Retinal pigment epithelial cell (primary cell): ENCODE measurements around the gene NDUFB1.

Experiments used
- DNase-seq: peaks from one replicate; pipeline ENCODE4 v3.0.0-alpha.2; 2010; ENCODE audit warnings: low read depth
- H3K4me3 ChIP-seq: 2 replicates; pipeline ENCODE4 v1.5.1; 2011; ENCODE audit warnings: mild to moderate bottlenecking, low read length, control low read depth, moderate library complexity
- TF ChIP-seq, protein P1 (sequence below): conservative IDR thresholded peaks from 2 replicates; pipeline ENCODE4 v1.5.1; 2011; ENCODE audit warnings: low read depth, low read length, control low read depth, inconsistent platforms

The NDUFB1 gene

DNA sequence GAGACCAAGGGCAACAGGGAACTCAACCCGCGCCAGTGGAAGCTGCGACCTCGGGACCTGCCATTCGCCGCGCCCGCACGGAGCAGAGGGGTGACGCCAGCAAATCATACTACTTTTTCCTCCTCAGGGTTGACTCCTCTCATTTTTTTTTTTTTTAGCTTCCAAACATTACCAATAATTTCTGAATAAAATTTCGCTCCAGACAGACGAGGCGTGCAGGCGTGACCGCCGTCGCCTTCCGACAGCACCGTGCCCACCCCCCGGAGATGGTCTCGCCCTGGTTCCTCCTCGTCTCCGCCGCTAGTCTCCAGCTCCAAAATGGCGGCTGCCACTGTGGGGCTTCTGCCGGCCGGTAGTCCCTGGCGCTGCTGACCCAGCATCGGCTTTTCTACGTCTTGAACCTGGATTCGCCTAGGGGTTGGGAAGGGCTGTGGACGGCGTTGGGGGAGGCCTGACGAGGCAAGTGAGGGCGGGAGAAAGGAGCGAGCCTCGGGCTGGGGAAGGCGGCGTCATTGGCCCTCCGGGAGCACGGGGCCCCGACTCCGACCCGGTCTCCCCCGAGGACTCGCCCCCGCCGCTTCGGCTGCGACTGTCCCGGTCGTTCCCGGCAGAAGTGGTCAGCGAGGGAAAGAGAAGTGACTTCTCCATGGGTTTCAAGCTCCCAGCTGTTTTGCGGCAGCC is at the start of gene NDUFB1, which contains the start of gene CPSF2:
NDUFB1 (minus strand) TSS at position 37 of the 681 bp plus-strand sequence. CDS start 4,069 bp downstream, outside the sequence.
CPSF2 (plus strand) TSS at position 300 of the 681 bp plus-strand sequence. CDS start 9,016 bp downstream, outside the sequence.
- TF ChIP-seq, protein P1, sequence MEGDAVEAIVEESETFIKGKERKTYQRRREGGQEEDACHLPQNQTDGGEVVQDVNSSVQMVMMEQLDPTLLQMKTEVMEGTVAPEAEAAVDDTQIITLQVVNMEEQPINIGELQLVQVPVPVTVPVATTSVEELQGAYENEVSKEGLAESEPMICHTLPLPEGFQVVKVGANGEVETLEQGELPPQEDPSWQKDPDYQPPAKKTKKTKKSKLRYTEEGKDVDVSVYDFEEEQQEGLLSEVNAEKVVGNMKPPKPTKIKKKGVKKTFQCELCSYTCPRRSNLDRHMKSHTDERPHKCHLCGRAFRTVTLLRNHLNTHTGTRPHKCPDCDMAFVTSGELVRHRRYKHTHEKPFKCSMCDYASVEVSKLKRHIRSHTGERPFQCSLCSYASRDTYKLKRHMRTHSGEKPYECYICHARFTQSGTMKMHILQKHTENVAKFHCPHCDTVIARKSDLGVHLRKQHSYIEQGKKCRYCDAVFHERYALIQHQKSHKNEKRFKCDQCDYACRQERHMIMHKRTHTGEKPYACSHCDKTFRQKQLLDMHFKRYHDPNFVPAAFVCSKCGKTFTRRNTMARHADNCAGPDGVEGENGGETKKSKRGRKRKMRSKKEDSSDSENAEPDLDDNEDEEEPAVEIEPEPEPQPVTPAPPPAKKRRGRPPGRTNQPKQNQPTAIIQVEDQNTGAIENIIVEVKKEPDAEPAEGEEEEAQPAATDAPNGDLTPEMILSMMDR, result no peak
- peak within 1 kb of the TSS; percentile 95 for H3K4me3 ChIP-seq
- no peak for DNase-seq

- DNase-seq, result no peak
- TF ChIP-seq, protein P1, result no peak
Observed at GRCh38 chr14:92164958-92165357, 43.5 kb upstream of the NDUFB1 start.

DNA sequence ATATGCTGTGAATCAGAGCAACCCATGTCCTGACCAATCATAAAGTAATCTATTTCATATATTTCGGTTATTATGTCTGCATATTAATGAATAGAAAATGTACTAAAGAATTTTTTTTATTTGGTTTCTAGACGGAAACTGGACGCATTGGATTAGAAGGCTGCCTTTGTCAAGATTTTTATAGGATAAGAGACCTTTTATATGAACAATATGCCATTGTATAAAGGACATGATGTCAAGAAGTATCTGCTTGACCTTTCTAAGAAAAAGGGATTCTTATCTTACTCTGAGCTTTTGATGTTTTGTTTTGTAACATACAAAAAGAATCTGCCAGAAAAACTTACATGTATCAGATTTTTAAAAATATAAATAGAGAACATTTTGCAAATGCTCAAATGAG is 40.0 kb upstream of the NDUFB1 start:
- no peak overlapping the region for H3K4me3 ChIP-seq
- TF ChIP-seq, protein P1, result no peak

More at GRCh38 chr14:92164958-92165357, 43.5 kb upstream of the NDUFB1 start:
- no peak overlapping the region for H3K4me3 ChIP-seq

DNA sequence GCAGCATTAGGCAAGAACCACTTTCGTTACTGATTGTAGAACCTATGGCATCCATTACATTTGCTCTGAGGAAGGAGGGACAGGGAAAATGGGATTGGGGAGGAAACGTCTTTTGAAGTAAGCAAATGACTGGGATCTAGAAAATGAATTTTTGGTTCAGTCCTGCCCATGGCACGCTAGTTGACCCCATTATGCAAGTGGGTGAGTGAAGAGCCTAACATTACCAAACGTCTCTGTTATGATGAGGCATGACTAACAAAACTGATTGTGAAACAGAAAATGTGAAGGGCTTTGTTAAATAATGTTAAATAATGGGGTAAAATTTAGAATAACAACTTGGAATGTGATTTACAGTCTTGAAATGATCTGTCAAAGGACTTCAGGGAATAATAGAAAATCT is 39.1 kb upstream of the NDUFB1 start:
- no peak for DNase-seq
- TF ChIP-seq, protein P1, result no peak
- no peak overlapping the region for H3K4me3 ChIP-seq

More for the DNA sequence above, 40.0 kb upstream of the NDUFB1 start:
- no peak for DNase-seq

DNA sequence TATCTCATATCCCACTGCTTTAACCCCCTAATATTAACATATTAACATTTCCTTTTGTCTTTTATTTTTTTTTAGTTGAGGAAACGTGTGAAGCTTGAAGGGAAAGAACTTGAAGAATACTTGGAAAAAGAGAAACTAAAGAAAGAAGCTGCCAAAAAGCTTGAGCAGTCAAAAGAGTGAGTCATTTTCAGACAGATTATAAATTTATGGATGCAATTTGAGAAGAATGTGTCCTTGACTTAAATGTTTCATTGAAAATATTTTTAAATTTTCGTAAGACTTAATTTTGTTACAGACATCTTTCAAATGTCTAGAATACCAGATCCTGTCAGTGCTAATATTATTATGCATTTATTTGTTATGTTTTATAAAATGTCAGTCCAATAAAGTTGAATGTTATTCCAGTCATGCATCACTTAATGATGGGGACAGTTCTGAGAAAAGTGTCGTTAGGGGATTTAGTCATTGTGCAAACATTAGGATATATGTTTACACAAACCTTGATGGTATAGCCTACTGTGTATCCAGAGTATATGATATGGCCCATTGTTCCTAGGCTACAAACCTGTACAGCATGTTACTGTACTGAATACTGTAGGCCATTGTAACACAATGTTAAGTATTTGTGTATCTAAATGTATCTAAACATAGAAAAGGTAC is 32.9 kb upstream of the NDUFB1 start:
- DNase-seq, result no peak
- TF ChIP-seq, protein P1, result no peak
- H3K4me3 ChIP-seq, result no peak overlapping the region

DNA sequence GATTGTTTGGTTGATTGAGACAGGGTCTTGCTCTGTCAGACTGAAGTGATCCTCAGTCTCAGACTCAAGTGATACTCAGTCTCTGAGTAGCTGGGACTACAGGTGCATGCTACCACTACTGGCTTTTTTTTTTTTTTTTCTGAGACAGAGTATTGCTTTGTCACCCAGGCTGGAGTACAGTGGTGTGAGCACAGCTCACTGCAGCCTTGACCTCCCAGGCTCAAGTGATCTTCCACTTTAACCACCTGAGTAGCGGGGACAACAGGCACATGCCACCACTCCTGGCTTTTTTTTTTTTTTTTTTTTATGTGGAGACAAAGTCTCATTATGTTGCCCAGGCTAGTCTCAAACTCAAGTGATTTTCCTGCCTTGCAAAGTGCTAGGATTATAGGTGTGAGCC is 32.1 kb upstream of the NDUFB1 start:
- TF ChIP-seq, protein P1, result no peak
- H3K4me3 ChIP-seq, result no peak overlapping the region
- no peak for DNase-seq
